A549 (cell line): ENCODE data around the gene NR5A2.

Experiments
- CTCF ChIP-seq: fragments of >200 bp; sonication (Bioruptor Twin); formaldehyde crosslinking; IDR thresholded peaks from 3 replicates; pipeline ENCODE4 v1.5.1; 2016
- JUNB ChIP-seq: fragments of >200 bp; sonication (Bioruptor Twin); formaldehyde crosslinking; IDR thresholded peaks from 2 replicates; pipeline ENCODE4 v1.6.1; 2016
- POLR2A ChIP-seq: IDR thresholded peaks from 2 replicates; pipeline ENCODE4 v1.6.1; 2012; ENCODE audit warnings: mild to moderate bottlenecking, low read length
- RAD21 ChIP-seq, 2 experiments: fragments of >200 bp in 1 of 2; sonication (Bioruptor Twin) in 1 of 2; formaldehyde crosslinking in 1 of 2; IDR thresholded peaks in 1 of 2; conservative IDR thresholded peaks in 1 of 2; 2 replicates in 1 of 2; 3 replicates in 1 of 2; pipeline ENCODE4 v1.6.1; 2012 to 2018; ENCODE audit warnings: inconsistent platforms in 1 of 2
- RCOR1 ChIP-seq: fragments of 150-350 bp; IDR thresholded peaks from 2 replicates; pipeline ENCODE4 v1.6.1; 2014; ENCODE audit warnings: antibody characterized with exemption, low read length, low read depth
- RFX5 ChIP-seq: fragments of 450-650 bp; IDR thresholded peaks from 2 replicates; pipeline ENCODE4 v1.7.1; 2014; ENCODE audit warnings: antibody characterized with exemption, mild to moderate bottlenecking, moderate library complexity
- SMC3 ChIP-seq: fragments of >200 bp; sonication (Bioruptor Twin); formaldehyde crosslinking; IDR thresholded peaks from 3 replicates; pipeline ENCODE4 v1.6.1; 2018; ENCODE audit warnings: inconsistent platforms
- TF ChIP-seq, protein P1 (sequence below): fragments of 450-650 bp; IDR thresholded peaks from 2 replicates; pipeline ENCODE4 v1.6.1; 2014; ENCODE audit warnings: antibody characterized with exemption

- TF ChIP-seq RAD21 (conservative IDR thresholded peaks at IDR 0.05 in 1 of 2, IDR thresholded peaks at IDR 0.05 in 1 of 2) = no peak
- no peak for TF ChIP-seq POLR2A
- no peak for TF ChIP-seq RCOR1
- TF ChIP-seq CTCF = no peak
- TF ChIP-seq, protein P1, sequence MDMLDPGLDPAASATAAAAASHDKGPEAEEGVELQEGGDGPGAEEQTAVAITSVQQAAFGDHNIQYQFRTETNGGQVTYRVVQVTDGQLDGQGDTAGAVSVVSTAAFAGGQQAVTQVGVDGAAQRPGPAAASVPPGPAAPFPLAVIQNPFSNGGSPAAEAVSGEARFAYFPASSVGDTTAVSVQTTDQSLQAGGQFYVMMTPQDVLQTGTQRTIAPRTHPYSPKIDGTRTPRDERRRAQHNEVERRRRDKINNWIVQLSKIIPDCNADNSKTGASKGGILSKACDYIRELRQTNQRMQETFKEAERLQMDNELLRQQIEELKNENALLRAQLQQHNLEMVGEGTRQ = no peak
- TF ChIP-seq RFX5 = no peak
- no peak for TF ChIP-seq JUNB
- no peak for TF ChIP-seq SMC3
These were observed 100.6 kb downstream of the NR5A2 start for GRCh38 chr1:200128081-200128480.
